Transverse colon (tissue), 4 donors: ENCODE measurements around the gene TRPV4.

Experiments
- POLR2AphosphoS5 ChIP-seq, 3 donors: sonication (generic); formaldehyde crosslinking; IDR thresholded peaks; one replicate each; pipeline ENCODE4 v1.6.1; 2016; ENCODE audit warnings: antibody characterized with exemption in 3 of 3
- TF ChIP-seq, protein P1 (sequence below), 5 experiments: fragments of 200-600 bp in 3 of 5; fragments of 450-650 bp in 2 of 5; sonication (generic) in 3 of 5; IDR thresholded peaks; 1 replicate in 2 of 5; 2 replicates in 3 of 5; pipeline ENCODE4 v1.5.1; 2016 to 2017; ENCODE audit warnings: antibody characterized with exemption in 5 of 5, inconsistent platforms in 3 of 5, mild to moderate bottlenecking in 2 of 5, moderate library complexity in 1 of 5

DNA sequence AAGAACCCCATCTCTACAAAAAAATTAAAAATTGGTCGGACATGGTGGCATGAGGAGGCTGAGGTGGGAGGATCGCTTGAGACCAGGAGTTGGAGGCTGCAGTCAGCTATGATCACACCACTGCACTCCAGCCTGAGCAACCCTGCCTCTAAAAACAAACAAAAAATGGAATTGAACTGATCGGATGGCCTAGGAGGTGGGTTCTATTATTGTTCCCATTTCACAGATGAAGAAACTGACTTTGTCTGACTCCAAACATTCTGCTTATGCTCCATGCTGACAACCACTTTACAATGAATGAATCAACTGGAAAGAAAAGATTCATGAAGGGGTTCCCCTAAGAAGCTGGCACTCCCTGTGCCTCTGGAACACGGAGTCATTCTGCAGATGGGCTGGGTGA, 47.3 kb downstream of the TRPV4 start:
- no peak for TF ChIP-seq POLR2AphosphoS5 (IDR thresholded peaks at IDR 0.05)
- TF ChIP-seq, protein P1, sequence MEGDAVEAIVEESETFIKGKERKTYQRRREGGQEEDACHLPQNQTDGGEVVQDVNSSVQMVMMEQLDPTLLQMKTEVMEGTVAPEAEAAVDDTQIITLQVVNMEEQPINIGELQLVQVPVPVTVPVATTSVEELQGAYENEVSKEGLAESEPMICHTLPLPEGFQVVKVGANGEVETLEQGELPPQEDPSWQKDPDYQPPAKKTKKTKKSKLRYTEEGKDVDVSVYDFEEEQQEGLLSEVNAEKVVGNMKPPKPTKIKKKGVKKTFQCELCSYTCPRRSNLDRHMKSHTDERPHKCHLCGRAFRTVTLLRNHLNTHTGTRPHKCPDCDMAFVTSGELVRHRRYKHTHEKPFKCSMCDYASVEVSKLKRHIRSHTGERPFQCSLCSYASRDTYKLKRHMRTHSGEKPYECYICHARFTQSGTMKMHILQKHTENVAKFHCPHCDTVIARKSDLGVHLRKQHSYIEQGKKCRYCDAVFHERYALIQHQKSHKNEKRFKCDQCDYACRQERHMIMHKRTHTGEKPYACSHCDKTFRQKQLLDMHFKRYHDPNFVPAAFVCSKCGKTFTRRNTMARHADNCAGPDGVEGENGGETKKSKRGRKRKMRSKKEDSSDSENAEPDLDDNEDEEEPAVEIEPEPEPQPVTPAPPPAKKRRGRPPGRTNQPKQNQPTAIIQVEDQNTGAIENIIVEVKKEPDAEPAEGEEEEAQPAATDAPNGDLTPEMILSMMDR (IDR thresholded peaks at IDR 0.05): no peak
